Effector memory CD8-positive, alpha-beta T cell (primary cell): ENCODE data around the gene ANKRD11.

Experiments
- ATAC-seq: fragments of 150-1000 bp; cut with Tn5 transposase; replicated peaks from 2 replicates; pipeline ENCODE4 v1.10.0; 2021; ENCODE audit warnings: mild to moderate bottlenecking, moderate library complexity
- DNase-seq, 3 experiments: peaks; one replicate each; pipeline ENCODE4 v3.0.0; 2021
- H3K27ac Mint-ChIP-seq, 2 donors: one replicate each; pipeline ENCODE4 v1.8.0; 2022; ENCODE audit warnings: mild to moderate bottlenecking in 2 of 2, mixed read lengths in 2 of 2, moderate library complexity in 2 of 2
- H3K27me3 Mint-ChIP-seq, 2 donors: one replicate each; pipeline ENCODE4 v1.8.0; 2022; ENCODE audit warnings: mixed read lengths in 2 of 2
- H3K36me3 Mint-ChIP-seq: one replicate; pipeline ENCODE4 v1.8.0; 2022; ENCODE audit warnings: mild to moderate bottlenecking, moderate library complexity, mixed read lengths; ENCODE audit not compliant: insufficient read depth
- H3K4me1 Mint-ChIP-seq, 2 donors: one replicate each; pipeline ENCODE4 v1.8.0; 2022; ENCODE audit warnings: low read depth in 2 of 2, mixed read lengths in 2 of 2
- H3K4me3 Mint-ChIP-seq, 2 donors: one replicate each; pipeline ENCODE4 v1.8.0; 2022; ENCODE audit warnings: mild to moderate bottlenecking in 2 of 2, mixed read lengths in 2 of 2, moderate library complexity in 2 of 2
- H3K9me3 Mint-ChIP-seq, 2 donors: one replicate each; pipeline ENCODE4 v1.8.0; 2022; ENCODE audit warnings: mixed read lengths in 2 of 2

The ANKRD11 gene

DNA sequence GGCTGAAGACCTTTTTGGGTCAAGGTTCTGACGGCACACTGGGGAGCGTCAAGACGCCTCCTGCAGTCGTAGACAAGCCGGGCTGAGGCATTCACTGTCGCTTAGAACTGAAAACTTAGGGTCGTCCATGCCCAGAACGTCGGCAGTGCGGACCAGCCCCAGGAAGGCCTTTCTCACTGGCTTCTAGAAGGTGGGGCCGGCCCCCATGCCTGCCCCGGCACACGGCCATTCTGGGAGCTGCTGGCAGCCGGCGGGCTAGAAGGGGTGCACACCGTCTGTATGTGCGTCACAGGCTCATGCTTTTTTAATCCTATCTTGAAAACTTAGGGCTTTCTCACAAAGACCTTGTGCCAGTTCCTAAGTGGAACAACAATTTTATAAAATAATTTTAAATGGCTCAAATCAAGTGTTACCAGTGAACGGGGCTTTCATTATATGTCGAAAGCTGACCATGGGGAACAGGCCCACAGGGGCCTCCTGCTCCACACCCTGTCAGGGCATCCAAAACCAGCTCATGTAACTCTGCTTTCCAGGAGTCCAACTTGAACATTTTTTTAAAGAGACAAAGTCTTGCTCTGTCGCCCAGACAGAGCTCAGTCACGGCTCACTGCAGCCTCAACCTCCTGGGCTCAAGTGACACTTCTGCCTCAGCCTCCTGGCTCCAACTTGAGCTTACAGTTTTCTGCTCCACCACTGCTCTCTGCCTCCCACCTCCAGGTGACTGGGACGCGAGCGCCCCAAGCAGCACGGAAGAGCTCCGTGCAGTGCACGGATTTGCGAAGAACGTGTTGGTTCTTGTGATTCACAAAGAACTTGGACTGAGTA, 111.2 kb downstream of the ANKRD11 start:
- Mint-ChIP-seq H3K4me1 (peaks cover 71 to 84% of the 10 kb centered on the region in 2 donors), H3K27ac (peak overlapping the region; percentile 69 to 85), H3K27me3 (no peaks in the 10 kb centered on the region), H3K4me3 (no peak overlapping the region), H3K9me3 (no peaks in the 10 kb centered on the region), H3K36me3 (peaks cover 15% of the 10 kb centered on the region)
- ATAC-seq (no peak), DNase-seq (no peak)

- peaks cover 68 to 79% of the 10 kb centered on the region in 2 donors for H3K4me1 Mint-ChIP-seq
- no peaks in the 10 kb centered on the region for H3K27me3 Mint-ChIP-seq
- peaks cover 14% of the 10 kb centered on the region for H3K36me3 Mint-ChIP-seq
- peak overlapping the region; percentile 35 to 49 for H3K4me3 Mint-ChIP-seq
- peak; percentile 46 for ATAC-seq
- H3K9me3 Mint-ChIP-seq = no peaks in the 10 kb centered on the region
- H3K27ac Mint-ChIP-seq = peak overlapping the region; percentile 30 to 39
- no peak for DNase-seq
Observed at GRCh38 chr16:89377453-89377848, 112.9 kb downstream of the ANKRD11 start.

DNA sequence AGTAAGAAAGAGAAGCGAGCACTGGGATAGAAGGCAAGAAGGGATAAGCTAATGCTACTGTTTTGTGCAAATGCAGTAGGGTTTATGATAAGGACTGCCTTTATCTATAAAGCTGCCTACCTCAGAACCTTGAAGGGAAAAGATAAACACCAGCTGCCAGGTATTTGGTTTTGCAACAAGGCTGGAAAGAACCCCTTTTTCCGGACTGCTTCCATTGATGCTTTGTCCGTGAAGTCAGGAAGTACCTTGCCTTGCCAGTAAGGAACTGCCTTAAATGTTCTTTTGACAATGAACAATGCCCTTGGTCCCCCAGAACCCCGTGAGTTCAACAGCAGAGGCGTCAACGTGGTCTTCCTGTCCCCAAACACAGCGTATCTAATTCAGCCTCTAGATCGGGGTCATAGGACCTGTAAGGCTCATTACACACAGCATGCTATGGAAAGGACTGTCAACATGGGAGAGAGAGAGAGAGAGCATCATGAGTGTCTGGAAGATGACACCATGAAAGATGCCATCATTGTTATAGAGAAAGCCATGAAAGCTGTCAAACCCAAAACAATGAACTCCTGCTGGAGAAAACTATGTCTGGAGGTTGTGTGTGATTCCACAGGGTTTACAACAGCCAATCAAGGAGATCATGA, 113.4 kb downstream of the ANKRD11 start:
- ATAC-seq (peak; percentile 11), DNase-seq (no peak)
- Mint-ChIP-seq H3K9me3 (no peaks in the 10 kb centered on the region), H3K4me1 (peaks cover 67 to 80% of the 10 kb centered on the region in 2 donors), H3K36me3 (peaks cover 14% of the 10 kb centered on the region), H3K4me3 (peak overlapping the region; percentile 7 to 35), H3K27me3 (no peaks in the 10 kb centered on the region), H3K27ac (peak overlapping the region; percentile 30 to 39)

DNA sequence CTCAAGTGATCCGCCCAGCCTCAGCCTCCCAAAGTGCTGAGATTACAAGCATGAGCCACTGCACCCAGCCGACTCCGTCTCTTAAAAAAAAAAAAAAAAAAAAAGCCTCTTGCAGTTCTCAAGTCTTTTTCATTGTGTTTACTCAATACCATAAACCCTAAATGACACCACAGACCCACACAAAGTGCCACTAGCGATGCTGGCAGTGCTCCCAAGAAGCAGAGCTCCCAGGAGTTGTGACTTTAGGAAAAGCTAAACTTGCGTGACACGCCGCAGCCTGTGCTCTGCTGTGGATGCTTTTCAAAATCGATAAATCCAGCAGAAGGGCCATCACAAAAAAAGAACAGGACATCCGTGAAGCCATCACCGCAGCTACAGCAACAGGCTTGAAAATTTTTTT, 114.7 kb downstream of the ANKRD11 start:
- peaks cover 16% of the 10 kb centered on the region for H3K36me3 Mint-ChIP-seq
- H3K27ac Mint-ChIP-seq = peak overlapping the region in 1 of 2 donors; percentile 77
- no peak for DNase-seq
- H3K4me1 Mint-ChIP-seq = peaks cover 69 to 83% of the 10 kb centered on the region in 2 donors
- ATAC-seq = no peak
- no peak overlapping the region for H3K4me3 Mint-ChIP-seq
- no peaks in the 10 kb centered on the region for H3K9me3 Mint-ChIP-seq
- no peaks in the 10 kb centered on the region for H3K27me3 Mint-ChIP-seq

DNA sequence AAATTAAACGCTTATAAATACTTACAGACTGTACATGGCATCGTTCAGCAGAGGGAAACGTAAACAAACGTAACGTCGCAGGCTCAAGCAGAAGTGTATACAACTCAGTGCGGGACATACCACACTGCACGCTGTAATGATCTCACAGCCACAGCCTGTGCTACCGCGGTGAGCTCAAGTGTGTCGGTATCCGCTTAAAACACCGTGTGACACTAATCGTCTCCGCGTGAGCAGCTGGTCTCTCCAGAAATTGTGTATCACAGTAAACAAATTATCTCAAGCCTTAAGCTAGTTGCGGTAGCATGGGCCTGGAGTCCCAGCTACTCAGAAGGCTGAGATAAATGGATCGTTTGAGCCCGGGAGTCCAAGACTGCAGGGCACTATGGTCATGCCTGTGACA, 115.3 kb downstream of the ANKRD11 start:
- H3K27ac Mint-ChIP-seq = peak overlapping the region; percentile 53 to 77
- peaks cover 68 to 83% of the 10 kb centered on the region in 2 donors for H3K4me1 Mint-ChIP-seq
- H3K36me3 Mint-ChIP-seq = peaks cover 12% of the 10 kb centered on the region
- DNase-seq (no peak), ATAC-seq (peak; percentile 46)
- no peaks in the 10 kb centered on the region for H3K27me3 Mint-ChIP-seq
- no peaks in the 10 kb centered on the region for H3K9me3 Mint-ChIP-seq
- H3K4me3 Mint-ChIP-seq = peak overlapping the region in 1 of 2 donors; percentile 9

DNA sequence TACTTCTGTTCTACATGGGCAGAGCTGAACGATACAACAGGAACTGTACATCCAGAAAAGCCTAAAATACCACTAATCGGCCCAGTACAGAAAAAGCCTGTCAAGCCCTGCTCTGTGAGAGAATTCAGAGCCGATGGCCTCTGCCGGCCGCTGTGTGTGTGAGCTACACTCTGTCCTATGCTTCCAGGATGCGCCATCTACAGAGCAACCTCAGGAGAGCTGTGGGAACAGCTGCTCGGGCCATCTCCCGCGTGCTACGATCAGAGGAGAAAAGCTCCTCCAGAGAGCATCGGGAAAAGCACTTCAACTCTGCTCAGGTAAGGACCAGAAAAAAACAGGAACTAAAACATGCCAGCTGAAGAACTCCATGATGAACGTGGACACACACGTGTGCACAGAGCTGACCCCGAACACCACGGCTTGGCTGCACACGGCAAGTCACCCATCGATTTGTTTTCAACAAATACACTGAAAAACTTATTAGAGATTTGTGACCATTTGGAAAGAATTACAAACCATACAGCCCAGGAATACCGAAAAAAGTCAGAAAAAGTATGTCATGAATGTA, 115.9 kb downstream of the ANKRD11 start:
- ATAC-seq (no peak), DNase-seq (no peak)
- Mint-ChIP-seq H3K4me1 (peaks cover 72 to 83% of the 10 kb centered on the region in 2 donors), H3K36me3 (peaks cover 12% of the 10 kb centered on the region), H3K9me3 (no peaks in the 10 kb centered on the region), H3K27me3 (no peaks in the 10 kb centered on the region), H3K4me3 (peak overlapping the region in 1 of 2 donors; percentile 9), H3K27ac (peak overlapping the region in 1 of 2 donors; percentile 53)

DNA sequence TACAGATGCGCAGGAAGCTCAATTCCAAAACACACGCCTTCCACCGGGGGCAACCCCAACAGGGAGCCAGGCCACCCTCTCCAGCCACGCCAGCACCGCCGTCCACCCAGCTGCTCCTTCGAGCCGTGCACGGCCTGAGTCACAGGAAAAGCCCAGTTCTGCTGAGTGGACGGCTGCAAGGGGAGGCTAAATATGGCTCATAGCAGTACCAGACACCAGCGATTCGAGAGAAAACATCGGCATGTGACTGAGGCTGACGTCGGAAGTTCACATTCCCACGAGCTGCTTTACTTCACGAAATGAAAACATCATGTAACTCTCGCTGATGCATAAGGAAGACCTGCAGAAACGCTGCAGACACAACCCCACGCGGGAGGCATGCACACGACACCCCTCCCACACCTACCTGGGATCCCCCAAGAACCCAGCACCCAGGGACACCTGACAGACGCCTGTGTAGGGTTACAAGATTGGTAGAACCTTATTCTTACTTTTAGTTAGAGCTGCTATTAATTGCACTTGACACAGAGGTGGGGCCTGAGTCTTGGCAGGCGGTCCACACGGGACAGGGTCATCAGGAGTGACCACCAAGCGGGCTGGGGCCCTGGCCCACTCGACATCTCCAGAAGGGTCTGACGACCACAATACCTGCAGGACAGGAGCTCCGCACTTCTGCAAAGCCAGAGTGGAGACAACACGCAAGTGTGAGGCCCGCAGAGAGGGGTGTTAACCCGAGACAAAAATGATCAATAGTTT, 116.8 kb downstream of the ANKRD11 start:
- peaks cover 15% of the 10 kb centered on the region for H3K36me3 Mint-ChIP-seq
- DNase-seq = no peak
- H3K4me1 Mint-ChIP-seq = peaks cover 79 to 85% of the 10 kb centered on the region in 2 donors
- no peaks in the 10 kb centered on the region for H3K9me3 Mint-ChIP-seq
- no peaks in the 10 kb centered on the region for H3K27me3 Mint-ChIP-seq
- H3K4me3 Mint-ChIP-seq = peak overlapping the region in 1 of 2 donors; percentile 12
- ATAC-seq = no peak
- peak overlapping the region in 1 of 2 donors; percentile 10 for H3K27ac Mint-ChIP-seq

GRCh38 chr16:89371968-89372634, 118.3 kb downstream of the ANKRD11 start:
- no peak for DNase-seq
- H3K9me3 Mint-ChIP-seq = no peaks in the 10 kb centered on the region
- peaks cover 75 to 78% of the 10 kb centered on the region in 2 donors for H3K4me1 Mint-ChIP-seq
- ATAC-seq = no peak
- H3K36me3 Mint-ChIP-seq = peaks cover 15% of the 10 kb centered on the region
- no peak overlapping the region for H3K4me3 Mint-ChIP-seq
- H3K27me3 Mint-ChIP-seq = no peaks in the 10 kb centered on the region
- peak overlapping the region; percentile 54 to 87 for H3K27ac Mint-ChIP-seq

DNA sequence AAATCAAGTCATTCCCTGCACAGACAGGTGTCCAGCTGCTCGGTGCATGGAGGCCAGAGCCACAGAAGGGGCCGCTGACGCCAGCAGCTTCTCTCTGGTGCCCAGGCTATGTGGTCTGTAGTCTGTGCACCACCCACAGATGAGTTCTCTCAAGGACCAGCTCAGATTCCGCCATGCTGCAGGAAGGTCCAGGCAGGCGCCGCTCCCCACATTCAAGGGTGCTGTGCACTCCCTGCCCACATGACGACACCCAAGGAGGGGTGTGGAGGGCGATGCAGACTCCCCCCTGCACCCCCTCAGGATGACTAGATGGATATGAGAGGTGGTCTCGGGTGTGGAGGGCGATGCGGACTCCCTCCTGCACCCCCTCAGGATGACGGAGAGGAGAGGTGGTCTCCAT, 119.0 kb downstream of the ANKRD11 start:
- H3K4me3 Mint-ChIP-seq = no peak overlapping the region
- H3K9me3 Mint-ChIP-seq = no peaks in the 10 kb centered on the region
- H3K36me3 Mint-ChIP-seq = peaks cover 19% of the 10 kb centered on the region
- no peak for ATAC-seq
- peak overlapping the region in 1 of 2 donors; percentile 87 for H3K27ac Mint-ChIP-seq
- H3K27me3 Mint-ChIP-seq = no peaks in the 10 kb centered on the region
- DNase-seq = no peak
- H3K4me1 Mint-ChIP-seq = peaks cover 71 to 75% of the 10 kb centered on the region in 2 donors

GRCh38 chr16:89370601-89371000, 119.8 kb downstream of the ANKRD11 start:
- Mint-ChIP-seq H3K36me3 (peaks cover 23% of the 10 kb centered on the region), H3K4me3 (no peak overlapping the region), H3K27ac (peak overlapping the region; percentile 22 to 87), H3K9me3 (no peaks in the 10 kb centered on the region), H3K4me1 (peaks cover 66 to 67% of the 10 kb centered on the region in 2 donors), H3K27me3 (no peaks in the 10 kb centered on the region)
- no peak for ATAC-seq
- no peak for DNase-seq

DNA sequence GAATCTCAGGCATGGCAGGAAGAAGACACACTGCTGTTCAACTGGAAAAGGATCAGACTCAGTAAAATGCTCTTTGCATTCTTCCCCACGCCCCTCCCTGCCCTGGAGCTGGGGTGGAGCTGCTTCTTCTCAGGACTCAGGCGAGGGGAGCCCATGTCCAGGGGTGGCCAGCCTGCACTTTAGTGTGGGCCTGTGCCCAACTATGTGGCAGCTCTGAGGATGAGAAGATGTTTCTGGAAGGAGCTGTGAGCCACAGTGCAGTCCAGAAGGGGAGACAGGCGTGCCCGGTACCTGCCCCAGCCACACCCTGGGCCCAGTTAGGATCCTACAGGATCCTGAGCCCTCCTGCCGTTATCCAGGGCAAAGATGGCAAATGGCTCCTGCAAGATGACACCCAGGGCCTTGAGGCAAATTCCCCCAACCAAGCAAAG, 120.3 kb downstream of the ANKRD11 start:
- H3K36me3 Mint-ChIP-seq = peaks cover 21% of the 10 kb centered on the region
- H3K9me3 Mint-ChIP-seq = no peaks in the 10 kb centered on the region
- no peak for DNase-seq
- peaks cover 67 to 68% of the 10 kb centered on the region in 2 donors for H3K4me1 Mint-ChIP-seq
- H3K27ac Mint-ChIP-seq = peak overlapping the region; percentile 22 to 87
- H3K4me3 Mint-ChIP-seq = peak overlapping the region; percentile 13 to 44
- ATAC-seq = no peak
- no peaks in the 10 kb centered on the region for H3K27me3 Mint-ChIP-seq

DNA sequence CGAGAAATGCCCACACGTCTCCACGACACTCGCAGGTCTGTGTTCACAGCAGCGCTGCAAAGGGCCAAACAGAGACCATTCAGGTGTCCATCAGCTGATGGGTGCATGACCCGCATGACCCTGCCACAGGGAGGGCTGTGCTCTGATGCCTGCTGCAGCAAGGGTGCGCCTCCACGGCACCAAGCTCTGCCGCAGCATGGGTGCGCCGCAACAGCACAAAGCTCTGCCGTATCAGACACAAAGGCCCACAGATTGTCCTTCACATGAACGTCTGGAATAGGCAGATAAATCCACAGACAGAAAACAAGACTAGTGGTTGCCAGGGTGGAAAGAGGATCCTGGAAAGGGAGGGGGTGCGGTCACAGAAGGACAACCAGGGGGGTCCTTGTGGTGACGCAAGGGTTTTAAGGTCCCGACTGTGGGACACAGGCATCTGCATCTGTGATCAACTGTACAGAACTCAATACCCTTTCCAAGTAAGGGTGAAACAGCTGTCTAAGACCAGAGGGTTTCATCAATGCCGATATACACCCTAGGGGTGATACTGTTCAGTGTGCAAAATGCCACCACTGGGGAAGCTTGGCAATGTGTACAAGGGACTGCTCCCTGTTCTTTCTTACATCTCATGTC, 121.0 kb downstream of the ANKRD11 start:
- H3K27me3 Mint-ChIP-seq = no peaks in the 10 kb centered on the region
- DNase-seq (no peak), ATAC-seq (no peak)
- H3K4me3 Mint-ChIP-seq = peak overlapping the region; percentile 44 to 51
- peaks cover 70 to 72% of the 10 kb centered on the region in 2 donors for H3K4me1 Mint-ChIP-seq
- peaks cover 26% of the 10 kb centered on the region for H3K36me3 Mint-ChIP-seq
- H3K27ac Mint-ChIP-seq = peak overlapping the region; percentile 68 to 87
- H3K9me3 Mint-ChIP-seq = no peaks in the 10 kb centered on the region
